Central memory CD4-positive, alpha-beta T cell (primary cell): ENCODE data around the gene HDAC4.

Experiments
- DNase-seq: peaks from one replicate; pipeline ENCODE4 v3.0.0; 2022

HDAC4 gene

DNA sequence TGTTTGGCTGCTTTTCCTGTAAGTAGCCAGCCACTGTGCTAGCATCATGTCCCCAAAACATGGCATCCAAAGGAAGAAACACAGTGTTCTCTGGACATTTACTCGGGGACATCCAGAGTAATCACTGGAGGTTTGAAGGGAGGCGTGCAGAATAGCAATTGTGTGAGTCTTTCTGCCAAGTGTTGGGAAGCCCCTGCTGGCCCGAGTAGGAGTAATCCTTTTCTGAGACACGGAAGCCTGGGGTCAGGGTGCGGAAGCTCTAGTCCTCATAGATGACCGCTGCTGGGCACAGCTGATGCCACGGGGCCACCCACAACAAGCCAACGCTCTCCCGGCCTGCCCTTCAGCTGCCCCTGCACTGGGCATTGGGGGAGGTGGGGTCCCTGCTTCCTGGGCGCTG, 24.8 kb upstream of the HDAC4 start:
- DNase-seq: no peak

GRCh38 chr2:239424337-239425045, 23.7 kb upstream of the HDAC4 start:
- DNase-seq: no peak

GRCh38 chr2:239423551-239423950, 22.7 kb upstream of the HDAC4 start:
- DNase-seq: no peak

- no peak for DNase-seq
These were observed 21.0 kb upstream of the HDAC4 start for GRCh38 chr2:239421851-239422250.

DNA sequence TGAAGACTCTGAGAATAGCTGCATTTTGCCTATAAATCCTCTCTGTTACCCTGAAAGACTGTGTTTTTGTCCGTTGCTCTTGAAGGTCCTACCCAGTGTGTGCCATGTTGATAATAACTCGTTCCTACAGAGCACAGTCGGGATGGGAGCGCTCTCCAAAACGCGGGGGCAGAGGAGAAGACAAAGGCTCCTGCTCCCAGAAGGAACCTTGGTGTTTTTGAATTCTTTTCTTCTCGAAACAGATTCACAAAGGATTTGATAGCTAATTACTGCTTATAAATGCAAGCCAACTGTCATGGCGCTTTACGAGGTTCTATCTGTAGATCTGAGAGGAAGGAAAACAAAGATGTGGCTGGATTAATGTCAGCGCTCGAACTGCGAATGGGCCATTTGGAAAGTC, 19.3 kb upstream of the HDAC4 start:
- DNase-seq: no peak

DNA sequence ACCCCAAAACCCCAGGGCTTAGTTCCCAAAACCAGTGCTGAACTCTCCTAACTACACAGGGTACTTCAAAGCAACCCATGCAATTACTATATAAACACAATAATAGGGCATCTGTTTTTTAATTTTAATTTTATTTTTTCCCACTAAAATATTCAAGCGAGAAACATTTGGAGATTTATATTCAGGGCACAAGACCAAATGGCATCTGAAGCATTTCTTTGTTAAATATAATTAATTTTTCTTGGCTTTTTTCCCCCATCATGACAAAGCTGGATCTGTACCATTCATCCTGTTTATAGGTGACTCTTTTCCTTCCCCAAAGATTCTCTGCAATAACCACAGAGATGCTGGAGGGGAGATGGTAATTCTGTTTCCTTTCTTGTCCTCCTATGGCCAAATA, 18.1 kb upstream of the HDAC4 start:
- DNase-seq: no peak

DNA sequence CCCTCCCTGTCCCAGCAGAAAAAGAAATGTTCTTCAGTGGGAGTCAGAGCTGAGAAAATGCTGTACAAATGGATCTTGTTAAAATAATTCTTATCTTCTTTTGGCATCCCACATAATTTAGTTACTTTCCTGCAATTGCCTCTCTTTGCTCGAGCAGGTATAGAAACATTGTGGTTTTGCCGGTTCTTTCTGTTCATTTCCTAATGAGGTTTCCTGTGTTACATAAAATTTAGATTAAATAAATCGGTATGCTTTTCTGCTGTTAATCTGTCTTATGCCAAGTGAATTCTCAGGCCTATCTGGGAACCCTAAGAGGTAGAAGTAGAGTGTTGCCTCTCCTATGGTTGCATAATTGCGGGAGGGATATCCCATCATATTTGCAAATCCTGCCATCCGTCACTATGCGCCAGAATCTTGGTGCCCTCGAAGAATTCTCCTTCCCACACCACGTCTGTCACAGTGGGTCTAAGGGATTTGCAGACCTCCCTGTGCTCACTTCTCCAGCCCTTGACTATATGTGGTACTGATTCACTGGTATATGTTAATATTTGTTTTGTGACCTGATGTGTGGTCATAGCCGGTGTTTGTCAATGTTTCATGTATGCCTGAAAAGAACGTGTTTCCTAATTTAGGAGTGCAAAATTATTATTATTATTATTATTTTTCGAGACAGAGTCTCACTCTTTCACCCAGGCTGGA, 12.2 kb upstream of the HDAC4 start:
- peak; percentile 17 for DNase-seq

- no peak for DNase-seq
These were observed 10.9 kb upstream of the HDAC4 start for GRCh38 chr2:239411549-239412319.

DNA sequence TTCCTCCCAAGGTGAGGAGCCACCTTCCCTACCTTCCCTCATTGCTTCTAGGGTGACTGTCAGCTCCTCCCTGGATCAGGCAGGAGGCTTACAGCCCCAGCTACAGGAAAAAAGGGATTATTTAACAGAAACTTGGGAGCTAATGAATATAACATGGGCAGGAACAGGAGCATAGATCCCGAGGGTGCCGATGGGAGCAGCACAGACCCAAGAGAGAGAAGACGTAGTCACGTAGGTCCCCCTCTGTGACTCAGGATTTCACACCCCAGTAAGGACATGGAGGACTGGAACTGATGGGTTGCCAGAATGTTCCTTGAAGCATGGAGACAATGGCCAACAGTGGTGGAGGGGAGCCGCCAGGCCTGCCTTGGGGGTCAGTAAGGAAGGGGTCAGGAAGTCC, 10.3 kb upstream of the HDAC4 start:
- DNase-seq: no peak

DNA sequence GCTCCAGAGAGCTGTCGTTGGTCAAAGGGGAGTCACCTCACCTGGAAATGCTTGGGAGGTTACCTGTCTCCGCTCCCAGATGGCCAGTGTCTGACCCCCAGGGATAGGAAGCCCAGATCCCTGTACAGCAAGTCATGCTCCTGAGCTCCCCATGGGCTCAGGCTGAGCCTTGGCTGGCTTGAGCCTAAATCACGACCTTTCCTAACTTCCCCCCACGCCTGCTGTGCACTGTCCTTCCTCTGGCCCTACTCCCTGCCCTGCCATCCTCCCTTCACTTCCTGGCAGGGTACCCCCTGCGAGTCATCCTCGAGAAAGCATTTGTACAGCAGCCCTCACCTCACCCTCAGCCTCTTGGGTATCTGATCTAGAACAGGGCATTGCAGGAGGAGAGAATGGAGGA, 9.2 kb upstream of the HDAC4 start:
- no peak for DNase-seq

GRCh38 chr2:239407112-239407511, 6.3 kb upstream of the HDAC4 start:
- DNase-seq: no peak

DNA sequence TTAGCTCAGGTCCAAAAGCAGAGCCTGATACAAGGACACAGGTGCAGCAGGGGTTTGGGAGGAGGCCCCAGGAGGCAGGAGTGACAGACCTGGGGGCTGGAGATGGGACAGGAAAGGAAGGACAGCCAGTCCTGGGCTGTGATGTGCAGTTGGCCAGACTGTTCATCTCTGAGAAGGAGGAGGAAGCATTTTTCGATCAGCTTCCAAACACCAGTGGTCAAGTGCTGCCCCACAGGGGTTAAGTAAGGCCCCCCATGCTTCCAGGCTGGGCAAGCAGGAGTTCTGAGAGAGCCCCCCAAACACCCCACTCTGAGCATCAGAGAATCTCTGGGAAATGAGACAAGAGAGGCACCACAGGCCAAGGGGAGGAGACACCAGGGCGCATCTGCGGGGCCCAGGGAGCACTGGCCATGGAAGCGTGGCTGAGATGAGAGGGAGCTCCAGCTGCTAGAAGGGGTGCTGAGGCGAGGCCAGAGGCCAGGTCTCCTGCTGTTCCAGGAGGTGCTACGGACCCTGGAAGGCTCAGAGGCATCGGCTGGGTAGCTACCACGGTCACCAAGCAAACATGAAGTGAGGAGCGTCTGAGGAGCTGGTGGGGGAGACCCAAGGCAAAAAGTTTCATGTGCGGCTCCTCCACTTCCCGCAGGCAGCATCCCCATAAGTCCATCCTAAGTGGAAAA, 5.6 kb upstream of the HDAC4 start:
- DNase-seq: no peak

DNA sequence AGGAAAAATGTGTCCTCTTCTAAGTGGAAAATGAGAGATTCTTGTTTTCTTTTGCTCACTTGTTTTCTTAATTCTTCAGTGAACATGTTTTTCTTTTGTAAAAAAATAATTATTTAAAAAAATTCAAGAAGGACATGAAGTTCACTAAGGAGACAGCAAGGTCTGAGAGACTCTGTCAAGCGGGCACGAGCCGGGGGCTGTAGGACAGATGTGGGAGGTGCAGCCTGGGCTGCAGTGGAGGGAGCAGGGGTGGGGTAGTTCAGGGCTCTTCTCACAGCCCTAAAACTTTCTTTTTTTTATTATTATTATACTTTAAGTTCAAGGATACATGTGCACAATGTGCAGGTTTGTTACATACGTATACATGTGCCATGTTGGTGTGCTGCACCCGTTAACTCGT, 4.3 kb upstream of the HDAC4 start:
- no peak for DNase-seq

GRCh38 chr2:239402666-239403065, 1.8 kb upstream of the HDAC4 start:
- DNase-seq: no peak

- no peak for DNase-seq
These were observed 1.0 kb upstream of the HDAC4 start for GRCh38 chr2:239401881-239402233.

DNA sequence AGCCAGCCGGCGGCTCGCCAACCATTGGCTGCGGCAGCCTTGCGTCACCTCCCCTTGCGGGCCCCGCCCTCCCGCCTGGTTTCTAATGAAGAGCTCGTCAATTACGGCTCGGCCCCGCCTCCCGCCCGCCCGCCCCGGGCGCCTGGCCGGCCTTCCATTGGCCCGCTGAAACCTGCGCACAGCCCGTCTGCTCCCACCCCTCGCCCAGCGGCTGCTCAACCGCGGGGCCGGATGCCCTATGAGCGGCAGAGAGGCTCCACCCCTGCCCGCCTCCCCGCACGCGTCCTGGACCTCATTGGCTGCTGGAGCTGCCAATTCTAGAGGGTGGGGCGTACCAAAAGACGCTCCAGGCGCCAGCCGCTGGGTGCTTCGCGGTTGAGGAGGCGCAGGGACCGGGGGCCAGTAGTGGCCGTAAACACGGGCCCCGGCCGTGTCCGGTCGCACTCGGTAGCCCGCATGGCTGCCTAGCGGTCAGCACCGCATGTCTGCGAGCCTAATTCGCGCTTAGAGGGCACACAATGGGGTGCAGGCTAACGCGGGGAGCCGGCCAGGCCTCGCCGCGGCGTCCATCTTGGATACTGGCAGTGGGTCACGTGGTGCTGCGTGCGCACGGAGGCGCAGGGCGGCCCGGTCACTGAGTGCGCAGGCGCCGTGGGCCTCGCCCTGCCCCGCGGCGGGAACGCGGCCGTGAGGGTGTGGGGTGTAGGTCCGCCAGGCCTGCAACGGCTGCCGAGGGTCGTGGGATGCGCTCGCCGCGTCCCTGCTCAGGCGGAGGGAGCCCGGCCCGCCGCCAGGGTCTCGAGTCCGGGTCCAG, 454 bp upstream of the HDAC4 start:
- DNase-seq: peak; percentile 100

- DNase-seq: peak; percentile 14
These were observed 762 bp downstream of the HDAC4 start for GRCh38 chr2:239399921-239400595.

GRCh38 chr2:239399433-239399920, 1.3 kb downstream of the HDAC4 start:
- DNase-seq: peak; percentile 42

- DNase-seq: no peak
These were observed 2.3 kb downstream of the HDAC4 start for GRCh38 chr2:239398521-239398921.

DNA sequence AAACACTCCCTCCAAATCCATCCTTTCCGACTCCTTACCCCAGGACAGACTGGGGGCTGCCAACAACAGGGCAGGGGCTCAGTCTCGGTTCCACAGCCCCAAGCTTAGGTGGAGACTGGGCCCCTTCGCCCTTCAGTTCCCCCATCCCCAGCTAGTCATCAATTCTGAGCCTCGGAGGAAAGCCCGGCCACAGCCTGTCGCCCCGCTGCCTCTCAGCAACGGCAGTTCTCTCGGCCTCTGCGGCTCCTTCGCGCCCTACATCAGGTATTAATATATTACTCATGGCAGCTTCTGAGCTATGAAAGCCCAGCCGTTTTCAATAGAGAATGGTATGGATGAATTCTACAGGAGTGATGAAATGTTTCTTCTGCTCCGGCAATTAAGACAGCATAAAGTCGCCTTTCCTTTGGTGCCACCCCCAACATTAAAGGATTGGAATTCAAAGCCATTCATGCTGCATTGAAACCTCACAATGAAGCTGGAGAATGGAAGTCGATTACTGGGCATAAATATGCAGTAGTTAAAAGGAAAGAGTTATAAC, 2.8 kb downstream of the HDAC4 start:
- DNase-seq: no peak
